Measurements from ENCODE around the gene ERC2. TPM values are rescaled to one million over a fixed set of nuclear protein-coding genes. Genes with fewer than 3 reads are reported as not detected.

ERC2 gene
- total and polyA plus RNA-seq, 2 of the 13 experiments (the other 11 are each of a cell fraction or from before 2014, with no cell fraction given), result 0.16 to 0.22 TPM

- ATAC-seq (no peak), DNase-seq (ENCODE audit: low spot score) (no peak), FAIRE-seq (no peak)
- Histone ChIP-seq H3K27me3 (ENCODE audit: control insufficient read depth in 1 of 2, insufficient read depth in 2 of 2, low read length in 2 of 2) (no peaks in the 10 kb centered on the region), H3K36me3 (replicated peaks in 1 of 2; ENCODE audit: control insufficient read depth in 1 of 2, insufficient read depth in 2 of 2, low read length in 2 of 2) (no peaks in the 10 kb centered on the region), H3K4me1 (ENCODE audit: insufficient read depth, low read length) (no peaks in the 10 kb centered on the region), H3K9me3 (ENCODE audit: low read length) (no peaks in the 10 kb centered on the region), H2AFZ (ENCODE audit: low read length) (no peak overlapping the region), H3K4me3 (replicated peaks in 1 of 3; ENCODE audit: insufficient read depth in 1 of 3, low read depth in 2 of 3, low read length in 3 of 3) (no peak overlapping the region), H3K79me2 (ENCODE audit: insufficient read depth, low read length) (no peaks in the 10 kb centered on the region), H3K27ac (ENCODE audit: extremely low read length, insufficient read depth, low read length) (no peak overlapping the region), H3K4me2 (ENCODE audit: low read depth, low read length) (no peak overlapping the region), H4K20me1 (ENCODE audit: insufficient read depth, low read length) (no peaks in the 10 kb centered on the region), H3K9ac (ENCODE audit: insufficient read depth, low read depth, low read length) (no peak overlapping the region)
- CTCF ChIA-PET (ENCODE audit: low intra/inter-chr PET ratio, low total read pairs), result no interaction called here
- POLR2A ChIA-PET, result no interaction called here
- in situ Hi-C loops (cut with HindIII; ENCODE audit: extremely low pct_ligation_motif_present, low pct_unique_long_range_greater_than_20kb), result no loop called here
- BruUV-seq (replicated peaks), result no TSS peak
- TF ChIP-seq ZNF431 (CRISPR knock-in tag; IDR thresholded peaks at IDR 0.05; ENCODE audit: borderline replicate concordance, low read depth), result no peak
- TF ChIP-seq SETDB1 (CRISPR knock-in tag; IDR thresholded peaks at IDR 0.05; ENCODE audit: borderline replicate concordance), result no peak
- no peak for TF ChIP-seq KLF15 (CRISPR knock-in tag; IDR thresholded peaks at IDR 0.05; ENCODE audit: borderline replicate concordance)
- TF ChIP-seq HOXA9 (CRISPR knock-in tag; IDR thresholded peaks at IDR 0.05; ENCODE audit: borderline replicate concordance), result no peak
- no peak for TF ChIP-seq ZNF629 (CRISPR knock-in tag; conservative IDR thresholded peaks at IDR 0.05)
- TF ChIP-seq ASH2L (IDR thresholded peaks at IDR 0.05; ENCODE audit: insufficient read length, low read depth, low read length), result no peak
- TF ChIP-seq JUND (CRISPR knock-in tag; IDR thresholded peaks at IDR 0.05), result no peak
- TF ChIP-seq ISX (CRISPR knock-in tag; conservative IDR thresholded peaks at IDR 0.05), result no peak
- TF ChIP-seq ZFP82 (CRISPR knock-in tag; IDR thresholded peaks at IDR 0.05; ENCODE audit: borderline replicate concordance), result no peak
- TF ChIP-seq ZNF101 (CRISPR knock-in tag; IDR thresholded peaks at IDR 0.05; ENCODE audit: borderline replicate concordance, low read depth), result no peak
- no peak for TF ChIP-seq TARDBP (CRISPR knock-in tag; IDR thresholded peaks at IDR 0.05)
- no peak for TF ChIP-seq IKZF5 (CRISPR knock-in tag; IDR thresholded peaks at IDR 0.05)
- TF ChIP-seq ZNF329 (CRISPR knock-in tag; IDR thresholded peaks at IDR 0.05; ENCODE audit: low read depth), result no peak
- no peak for TF ChIP-seq ZNF160 (CRISPR knock-in tag; IDR thresholded peaks at IDR 0.05)
- TF ChIP-seq ZNF124 (CRISPR knock-in tag; IDR thresholded peaks at IDR 0.05), result no peak
- WGBS (ENCODE audit: low lambda C conversion rate), result 8% methylated on average over 6 of the region's 6 CpGs
- intact Hi-C loops (cut with micrococcal nuclease; ENCODE audit: unreplicated experiment), result no loop called here
Measured at GRCh38 chr3:55978953-55979352, 489.3 kb downstream of the ERC2 start.
